Measurements from ENCODE around the gene PSMA6.

PSMA6 gene

DNA sequence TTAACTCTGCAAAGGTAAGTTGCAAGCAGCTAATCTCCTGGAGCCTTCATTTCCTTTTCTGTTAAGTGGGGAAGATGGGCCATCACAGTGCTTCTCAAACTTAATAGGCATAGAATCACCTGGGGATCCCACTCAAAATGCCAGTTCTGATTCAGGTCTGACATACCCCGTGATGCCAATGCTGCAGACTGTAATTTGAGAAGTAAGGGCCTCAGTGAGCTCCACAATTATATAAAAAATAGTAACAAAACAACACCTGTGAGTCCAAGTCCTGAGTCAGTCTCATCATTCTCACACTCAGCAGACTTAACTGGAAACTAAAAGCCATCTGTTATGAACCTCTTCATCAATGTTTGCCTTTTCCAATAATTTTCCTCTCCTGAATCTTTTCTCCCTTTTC, 10.8 kb upstream of the PSMA6 start:
- Histone ChIP-seq H3K79me2 (ENCODE audit: insufficient read depth, low read depth) (no peaks in the 10 kb centered on the region), H4K20me1 (ENCODE audit: insufficient read depth) (no peaks in the 10 kb centered on the region), H3K4me2 (peak overlapping the region; percentile 57), H3K36me3 (ENCODE audit: insufficient read depth) (no peaks in the 10 kb centered on the region), H2AFZ (ENCODE audit: low read depth) (no peak overlapping the region), H3K9ac (no peak overlapping the region), H3K27me3 (ENCODE audit: insufficient read depth, low read depth) (no peaks in the 10 kb centered on the region), H3K27ac (peak overlapping the region; percentile 30; the same call in 1 of the 2 replicates), H3K4me1 (ENCODE audit: low read depth, poor library complexity, severe bottlenecking) (peaks cover 42% of the 10 kb centered on the region), H3K4me3 (IDR thresholded peaks at IDR 0.05; ENCODE audit: insufficient read depth, low read depth, low read length) (no peak overlapping the region)
- TF ChIP-seq, protein P1, sequence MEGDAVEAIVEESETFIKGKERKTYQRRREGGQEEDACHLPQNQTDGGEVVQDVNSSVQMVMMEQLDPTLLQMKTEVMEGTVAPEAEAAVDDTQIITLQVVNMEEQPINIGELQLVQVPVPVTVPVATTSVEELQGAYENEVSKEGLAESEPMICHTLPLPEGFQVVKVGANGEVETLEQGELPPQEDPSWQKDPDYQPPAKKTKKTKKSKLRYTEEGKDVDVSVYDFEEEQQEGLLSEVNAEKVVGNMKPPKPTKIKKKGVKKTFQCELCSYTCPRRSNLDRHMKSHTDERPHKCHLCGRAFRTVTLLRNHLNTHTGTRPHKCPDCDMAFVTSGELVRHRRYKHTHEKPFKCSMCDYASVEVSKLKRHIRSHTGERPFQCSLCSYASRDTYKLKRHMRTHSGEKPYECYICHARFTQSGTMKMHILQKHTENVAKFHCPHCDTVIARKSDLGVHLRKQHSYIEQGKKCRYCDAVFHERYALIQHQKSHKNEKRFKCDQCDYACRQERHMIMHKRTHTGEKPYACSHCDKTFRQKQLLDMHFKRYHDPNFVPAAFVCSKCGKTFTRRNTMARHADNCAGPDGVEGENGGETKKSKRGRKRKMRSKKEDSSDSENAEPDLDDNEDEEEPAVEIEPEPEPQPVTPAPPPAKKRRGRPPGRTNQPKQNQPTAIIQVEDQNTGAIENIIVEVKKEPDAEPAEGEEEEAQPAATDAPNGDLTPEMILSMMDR (conservative IDR thresholded peaks at IDR 0.05; ENCODE audit: low read depth, low read length) = no peak

DNA sequence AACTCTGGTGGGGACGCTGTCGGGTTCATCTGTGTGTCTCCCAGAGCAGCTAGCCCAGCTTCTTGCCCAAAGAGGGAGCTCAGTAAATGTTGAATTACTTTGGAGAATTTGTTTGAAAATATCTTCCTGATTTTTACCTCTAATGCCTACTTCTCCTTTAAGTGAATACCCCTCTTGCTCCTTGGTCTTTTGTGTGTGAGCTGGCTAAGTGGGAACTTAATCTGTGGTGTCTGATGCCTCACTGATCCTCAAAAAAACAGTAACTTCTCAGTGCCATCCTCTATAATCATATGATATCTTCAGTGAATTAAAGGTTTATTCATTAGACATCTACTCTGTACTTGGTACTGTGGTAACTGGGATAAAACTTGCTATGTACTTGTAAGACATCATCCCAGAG, 7.7 kb upstream of the PSMA6 start:
- no peaks in the 10 kb centered on the region for H3K36me3 ChIP-seq (ENCODE audit: insufficient read depth)
- no peak overlapping the region for H2AFZ ChIP-seq (ENCODE audit: low read depth)
- H4K20me1 ChIP-seq (ENCODE audit: insufficient read depth) = no peaks in the 10 kb centered on the region
- peaks cover 44% of the 10 kb centered on the region for H3K4me1 ChIP-seq (ENCODE audit: low read depth, poor library complexity, severe bottlenecking)
- no peak overlapping the region for H3K9ac ChIP-seq
- H3K4me3 ChIP-seq (IDR thresholded peaks at IDR 0.05; ENCODE audit: insufficient read depth, low read depth, low read length) = no peak overlapping the region
- no peak overlapping the region for H3K27ac ChIP-seq
- H3K27me3 ChIP-seq (ENCODE audit: insufficient read depth, low read depth) = no peaks in the 10 kb centered on the region
- H3K4me2 ChIP-seq = peak overlapping the region; percentile 67; the same call in 1 of the 2 replicates
- TF ChIP-seq, protein P1 (conservative IDR thresholded peaks at IDR 0.05; ENCODE audit: low read depth, low read length) = no peak
- H3K79me2 ChIP-seq (ENCODE audit: insufficient read depth, low read depth) = no peaks in the 10 kb centered on the region

DNA sequence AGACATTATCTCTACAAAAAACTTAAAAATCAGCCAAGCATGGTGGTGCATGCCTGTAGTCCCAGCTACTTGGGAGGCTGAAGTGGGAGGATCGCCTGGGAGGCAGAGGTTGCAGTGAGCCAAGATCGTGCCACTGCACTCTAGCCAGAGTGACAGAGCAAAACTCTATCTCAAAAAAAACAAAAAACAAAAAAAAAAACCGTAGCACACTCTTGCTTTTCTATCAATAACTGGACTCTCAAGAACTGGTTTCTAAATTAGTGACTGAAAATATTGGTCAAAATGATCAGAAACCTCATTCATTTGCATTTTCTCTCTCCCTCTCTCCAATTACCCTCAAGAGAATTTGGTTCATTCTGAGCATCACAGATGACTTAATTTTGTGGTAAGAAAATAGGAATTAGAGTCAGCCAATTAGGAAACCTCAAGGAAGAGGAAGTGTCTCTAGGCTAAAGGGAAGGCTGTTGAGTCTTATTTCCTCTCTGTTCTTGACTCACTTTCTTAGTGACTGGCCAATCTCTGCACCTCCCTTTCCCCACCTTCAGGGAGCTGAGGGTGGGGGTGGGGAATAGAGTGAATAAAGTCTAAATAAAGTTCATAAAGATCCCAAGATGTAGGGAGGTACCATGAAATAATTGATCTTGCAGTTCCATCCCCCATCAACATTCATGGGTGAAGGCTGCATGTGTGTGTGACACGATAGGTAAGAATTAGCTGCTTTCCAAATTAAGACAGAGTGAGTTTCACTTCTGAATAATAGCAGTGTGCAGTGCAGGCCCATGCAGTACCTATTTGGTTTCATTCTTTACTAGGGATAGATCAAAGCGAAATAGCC, 6.8 kb upstream of the PSMA6 start:
- Histone ChIP-seq H4K20me1 (ENCODE audit: insufficient read depth) (no peaks in the 10 kb centered on the region), H3K4me3 (IDR thresholded peaks at IDR 0.05; ENCODE audit: insufficient read depth, low read depth, low read length) (no peak overlapping the region), H3K9ac (no peak overlapping the region; the same call in 1 of the 2 replicates), H3K79me2 (ENCODE audit: insufficient read depth, low read depth) (no peaks in the 10 kb centered on the region), H3K27ac (peak overlapping the region; percentile 14; the same call in 1 of the 2 replicates), H3K4me1 (ENCODE audit: low read depth, poor library complexity, severe bottlenecking) (peaks cover 44% of the 10 kb centered on the region), H2AFZ (ENCODE audit: low read depth) (no peak overlapping the region), H3K27me3 (ENCODE audit: insufficient read depth, low read depth) (no peaks in the 10 kb centered on the region), H3K4me2 (peak overlapping the region; percentile 67), H3K36me3 (ENCODE audit: insufficient read depth) (no peaks in the 10 kb centered on the region)
- TF ChIP-seq, protein P1 (conservative IDR thresholded peaks at IDR 0.05; ENCODE audit: low read depth, low read length) = no peak

DNA sequence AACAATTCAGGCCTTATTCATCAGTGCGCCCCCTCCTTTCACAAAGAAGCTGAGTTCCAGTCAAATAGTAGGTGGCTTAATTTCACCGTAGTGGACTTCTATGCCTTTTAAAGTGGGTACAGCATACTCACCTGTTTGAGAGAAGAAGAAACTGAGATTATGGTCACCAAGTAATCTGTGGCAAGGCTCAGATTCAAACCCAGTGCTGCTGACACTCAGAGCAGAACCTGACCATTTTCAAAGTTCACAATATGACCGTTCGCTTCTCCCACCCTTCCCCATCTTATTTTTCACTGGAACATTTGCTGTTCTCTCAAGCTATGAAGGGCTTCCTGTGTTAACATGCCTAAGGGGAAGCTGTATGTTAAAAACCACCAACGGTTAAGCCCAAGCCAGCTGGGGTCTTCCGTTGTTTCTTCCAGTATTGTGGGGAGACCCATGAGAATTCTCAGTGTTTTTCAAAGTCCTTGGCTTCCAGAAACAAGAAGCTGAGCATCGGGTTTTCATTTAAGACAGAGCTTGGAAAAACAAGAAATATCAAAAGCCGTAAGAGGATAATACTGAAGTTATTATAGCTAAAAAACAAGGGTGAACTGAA, 6.1 kb upstream of the PSMA6 start:
- no peaks in the 10 kb centered on the region for H3K79me2 ChIP-seq (ENCODE audit: insufficient read depth, low read depth)
- H3K27ac ChIP-seq = peak overlapping the region; percentile 14; the same call in 1 of the 2 replicates
- no peaks in the 10 kb centered on the region for H3K27me3 ChIP-seq (ENCODE audit: insufficient read depth, low read depth)
- H3K4me1 ChIP-seq (ENCODE audit: low read depth, poor library complexity, severe bottlenecking) = peaks cover 42% of the 10 kb centered on the region
- H3K4me2 ChIP-seq = peak overlapping the region; percentile 67
- H4K20me1 ChIP-seq (ENCODE audit: insufficient read depth) = no peaks in the 10 kb centered on the region
- no peak overlapping the region; the same call in 1 of the 2 replicates for H3K9ac ChIP-seq
- H2AFZ ChIP-seq (ENCODE audit: low read depth) = no peak overlapping the region
- H3K4me3 ChIP-seq (IDR thresholded peaks at IDR 0.05; ENCODE audit: insufficient read depth, low read depth, low read length) = no peak overlapping the region
- TF ChIP-seq, protein P1 (conservative IDR thresholded peaks at IDR 0.05; ENCODE audit: low read depth, low read length) = no peak
- no peaks in the 10 kb centered on the region for H3K36me3 ChIP-seq (ENCODE audit: insufficient read depth)
